T-helper 2 cell treated with Interferon-gamma antibody and Interleukin-4, amounts not matched to agents 5 μg/mL and 100 μg/mL, for 36 hours (primary cell): Measurements from ENCODE around the gene AKAP13.

Source experiments
- DNase-seq: peaks from one replicate; pipeline ENCODE4 v3.0.0; 2021; ENCODE audit warnings: low spot score
- H3K27ac Mint-ChIP-seq: one replicate; pipeline ENCODE4 v1.8.0; 2021; ENCODE audit warnings: mild to moderate bottlenecking, mixed read lengths
- H3K27me3 Mint-ChIP-seq: one replicate; pipeline ENCODE4 v1.8.0; 2021; ENCODE audit warnings: low read depth, mixed read lengths
- H3K36me3 Mint-ChIP-seq: one replicate; pipeline ENCODE4 v1.8.0; 2021; ENCODE audit warnings: low read depth, mixed read lengths
- H3K4me1 Mint-ChIP-seq: one replicate; pipeline ENCODE4 v1.8.0; 2021; ENCODE audit warnings: low read depth, mixed read lengths
- H3K4me3 Mint-ChIP-seq: one replicate; pipeline ENCODE4 v1.8.0; 2022; ENCODE audit warnings: mild to moderate bottlenecking, moderate library complexity, mixed read lengths
- H3K9me3 Mint-ChIP-seq: one replicate; pipeline ENCODE4 v1.8.0; 2021; ENCODE audit warnings: mixed read lengths

AKAP13 gene

DNA sequence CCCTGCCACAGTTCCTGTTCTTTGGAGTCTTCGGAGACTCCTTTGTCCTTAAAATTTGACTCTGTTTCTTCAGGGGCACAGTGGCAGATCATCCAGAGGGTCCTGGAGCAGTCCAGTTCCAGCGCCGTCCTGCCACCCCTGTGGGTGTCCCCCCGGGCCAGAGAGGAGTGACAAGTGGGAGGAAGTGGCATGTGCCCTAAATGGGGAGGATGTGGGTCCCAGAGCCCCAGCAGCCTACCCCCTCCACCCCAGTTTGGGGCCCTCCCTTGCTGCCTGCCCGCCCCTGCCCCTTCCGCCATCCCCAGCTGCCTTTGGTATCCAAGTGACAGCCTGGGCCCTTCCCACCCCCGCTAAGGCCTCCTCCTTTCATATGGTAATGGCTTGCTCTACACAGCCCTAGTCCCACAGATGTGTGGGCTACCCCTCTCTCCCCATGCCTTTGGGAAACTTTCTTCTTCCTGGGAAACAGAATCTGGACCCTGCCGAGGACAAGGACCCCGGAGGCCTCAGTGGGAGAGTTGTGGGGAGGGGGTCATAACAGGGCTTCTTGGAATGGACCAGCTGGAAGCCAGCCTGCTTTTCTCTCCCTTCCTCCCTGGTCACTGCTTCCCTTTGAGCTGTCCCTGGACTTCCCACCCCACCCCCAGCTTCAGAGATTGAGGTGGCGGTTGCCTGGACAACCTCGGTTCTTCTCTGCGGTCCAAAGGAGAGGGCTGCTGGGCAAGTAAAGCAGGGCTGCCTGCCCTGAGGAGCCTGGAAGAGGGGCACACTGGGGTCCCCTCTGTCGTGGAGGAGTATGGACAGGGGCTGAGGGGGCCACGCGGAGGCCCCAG lies 371.1 kb downstream of the AKAP13 start:
- Mint-ChIP-seq H3K36me3 (peaks cover 14% of the 10 kb centered on the region), H3K9me3 (no peaks in the 10 kb centered on the region), H3K27ac (peak overlapping the region; percentile 31), H3K4me1 (no peaks in the 10 kb centered on the region), H3K4me3 (no peak overlapping the region), H3K27me3 (no peaks in the 10 kb centered on the region)
- no peak for DNase-seq

DNA sequence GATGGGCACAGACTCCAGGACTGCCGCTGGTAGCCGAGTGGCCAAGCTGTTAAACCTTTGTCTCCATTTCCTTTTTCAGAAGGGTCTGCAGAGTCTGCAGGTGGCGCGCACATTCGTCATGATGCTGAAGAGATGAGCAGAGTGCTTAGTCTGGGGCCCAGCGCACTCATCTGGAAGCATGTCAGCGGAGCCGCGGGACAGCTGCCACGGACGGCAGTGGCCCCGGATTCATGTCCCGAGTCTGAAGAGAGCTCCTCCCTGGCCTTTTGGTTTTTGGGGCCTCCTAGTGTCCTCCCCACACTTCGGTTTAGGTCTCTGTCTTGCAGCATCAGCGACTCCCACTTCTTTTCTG lies 371.7 kb downstream of the AKAP13 start:
- Mint-ChIP-seq H3K27ac (no peak overlapping the region), H3K36me3 (peaks cover 8% of the 10 kb centered on the region), H3K4me1 (no peaks in the 10 kb centered on the region), H3K4me3 (no peak overlapping the region), H3K27me3 (no peaks in the 10 kb centered on the region), H3K9me3 (no peaks in the 10 kb centered on the region)
- no peak for DNase-seq

DNA sequence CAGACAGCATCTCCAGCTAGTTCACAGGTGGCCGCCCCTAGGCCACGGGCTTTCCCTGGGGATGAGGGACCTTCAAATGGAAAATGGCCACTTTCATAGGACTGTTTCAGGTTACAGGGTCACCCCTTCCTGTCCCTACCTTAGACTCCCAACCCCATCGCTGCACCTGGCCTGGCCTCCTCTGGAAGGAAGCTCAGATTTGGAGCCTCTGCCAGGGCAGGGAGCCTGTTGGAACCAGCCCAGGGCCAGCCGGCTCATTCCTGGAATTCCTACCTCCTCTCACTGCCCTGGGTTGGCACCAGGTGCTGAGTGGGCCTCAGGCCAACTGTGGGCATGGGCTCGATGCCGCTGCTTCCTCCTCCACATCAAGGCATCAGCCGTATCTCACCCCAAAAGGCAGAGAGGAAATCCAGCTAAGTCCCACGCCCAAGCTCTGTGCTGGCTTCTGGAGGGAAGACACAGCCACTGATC lies 372.1 kb downstream of the AKAP13 start:
- no peaks in the 10 kb centered on the region for H3K4me1 Mint-ChIP-seq
- no peak overlapping the region for H3K27ac Mint-ChIP-seq
- H3K4me3 Mint-ChIP-seq = no peak overlapping the region
- peaks cover 4% of the 10 kb centered on the region for H3K36me3 Mint-ChIP-seq
- H3K27me3 Mint-ChIP-seq = no peaks in the 10 kb centered on the region
- H3K9me3 Mint-ChIP-seq = no peaks in the 10 kb centered on the region
- DNase-seq = no peak

DNA sequence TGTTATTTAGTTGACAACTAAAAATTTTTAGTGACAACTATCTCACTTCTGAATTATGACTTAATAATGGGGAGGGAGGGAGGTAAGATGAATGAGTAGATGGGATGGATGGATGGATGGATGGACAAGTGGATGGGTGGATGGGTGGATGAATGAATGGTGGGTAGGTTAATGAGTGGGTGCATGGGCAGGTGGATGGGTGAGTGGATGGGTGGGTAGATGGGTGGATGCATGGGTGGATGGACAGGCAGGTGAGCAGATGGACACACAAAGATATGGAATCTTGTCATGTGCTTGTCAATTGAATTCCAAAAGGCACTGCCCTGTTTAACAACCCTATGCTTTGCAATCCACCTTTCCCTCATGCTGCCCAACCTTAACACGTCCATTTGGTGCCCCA lies 372.9 kb downstream of the AKAP13 start:
- Mint-ChIP-seq H3K36me3 (peaks cover 3% of the 10 kb centered on the region), H3K4me1 (no peaks in the 10 kb centered on the region), H3K4me3 (no peak overlapping the region), H3K27me3 (no peaks in the 10 kb centered on the region), H3K27ac (peak overlapping the region; percentile 53), H3K9me3 (no peaks in the 10 kb centered on the region)
- no peak for DNase-seq

DNA sequence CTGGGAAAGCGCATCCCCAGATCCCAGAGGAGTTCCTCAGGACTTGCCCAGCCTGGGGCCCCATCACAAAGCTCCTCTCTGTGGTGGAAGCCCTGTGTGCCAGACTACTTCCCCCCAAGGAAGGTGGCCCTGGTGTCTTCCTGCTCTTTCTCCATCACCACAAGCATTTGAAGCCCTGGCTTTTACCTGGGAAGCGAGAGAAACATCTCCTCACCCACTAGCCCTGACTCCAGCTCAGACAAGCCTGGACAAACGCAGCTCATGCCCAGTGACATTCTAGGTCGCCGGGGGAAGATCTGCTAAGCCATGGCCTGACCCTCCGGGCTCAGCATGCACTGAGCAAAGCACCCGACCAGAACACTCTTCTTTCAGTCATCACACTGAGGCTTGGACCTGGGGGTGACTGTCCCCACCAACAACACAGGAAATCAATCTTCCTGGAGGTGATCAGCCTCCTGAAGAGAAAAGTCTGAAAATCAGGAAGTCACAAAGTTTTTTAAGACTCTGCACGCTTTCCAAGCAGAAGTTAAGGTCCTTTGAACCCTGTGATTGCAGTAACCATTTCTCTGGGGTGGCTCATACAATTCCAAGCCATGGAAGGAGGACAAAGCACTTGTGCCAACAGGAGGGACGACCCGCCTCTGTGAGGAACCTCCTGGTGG lies 373.5 kb downstream of the AKAP13 start:
- Mint-ChIP-seq H3K4me3 (no peak overlapping the region), H3K27ac (no peak overlapping the region), H3K9me3 (no peaks in the 10 kb centered on the region), H3K36me3 (peaks cover 3% of the 10 kb centered on the region), H3K4me1 (no peaks in the 10 kb centered on the region), H3K27me3 (no peaks in the 10 kb centered on the region)
- DNase-seq = no peak

DNA sequence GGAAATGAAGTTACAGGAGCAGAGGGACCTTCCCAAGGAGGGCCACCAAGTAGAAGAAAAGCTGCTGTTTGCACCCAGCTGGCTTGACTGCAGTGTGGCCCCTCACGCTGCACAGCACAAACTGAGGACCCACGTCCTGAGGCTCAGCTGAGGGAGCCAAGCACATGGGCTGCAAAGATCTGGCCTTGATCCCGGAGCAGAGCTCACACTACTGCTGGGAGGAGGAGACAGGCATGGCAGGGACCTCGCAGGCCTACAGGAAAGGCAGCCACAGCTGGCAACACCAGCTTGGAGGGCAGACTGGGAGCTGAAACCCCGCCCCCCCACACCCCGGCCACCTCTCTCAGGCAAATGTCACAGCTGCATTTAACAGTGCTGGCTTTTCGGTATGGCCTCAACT lies 374.6 kb downstream of the AKAP13 start:
- Mint-ChIP-seq H3K27me3 (no peaks in the 10 kb centered on the region), H3K27ac (no peak overlapping the region), H3K4me1 (no peaks in the 10 kb centered on the region), H3K4me3 (no peak overlapping the region), H3K9me3 (no peaks in the 10 kb centered on the region), H3K36me3 (no peaks in the 10 kb centered on the region)
- no peak for DNase-seq

DNA sequence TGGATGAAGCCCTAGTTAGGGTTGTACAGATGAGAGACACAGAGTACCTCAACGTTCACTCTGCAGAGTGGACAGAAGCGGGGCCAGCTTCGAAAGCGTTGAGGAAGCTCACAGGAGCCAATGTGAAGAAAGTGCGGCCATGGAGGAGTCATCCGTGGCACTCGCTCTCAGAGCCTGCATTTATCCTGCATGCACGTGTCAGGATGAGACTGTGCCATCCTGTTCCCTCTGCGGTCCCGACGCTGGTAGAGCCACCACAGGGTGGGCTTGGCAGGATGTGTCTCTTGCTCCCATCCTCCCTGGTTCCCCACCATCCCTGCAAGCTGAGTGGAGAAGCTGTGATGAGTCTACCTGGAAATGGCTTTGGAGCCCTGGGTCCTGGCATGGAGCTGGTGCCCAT lies 375.1 kb downstream of the AKAP13 start:
- no peaks in the 10 kb centered on the region for H3K36me3 Mint-ChIP-seq

DNA sequence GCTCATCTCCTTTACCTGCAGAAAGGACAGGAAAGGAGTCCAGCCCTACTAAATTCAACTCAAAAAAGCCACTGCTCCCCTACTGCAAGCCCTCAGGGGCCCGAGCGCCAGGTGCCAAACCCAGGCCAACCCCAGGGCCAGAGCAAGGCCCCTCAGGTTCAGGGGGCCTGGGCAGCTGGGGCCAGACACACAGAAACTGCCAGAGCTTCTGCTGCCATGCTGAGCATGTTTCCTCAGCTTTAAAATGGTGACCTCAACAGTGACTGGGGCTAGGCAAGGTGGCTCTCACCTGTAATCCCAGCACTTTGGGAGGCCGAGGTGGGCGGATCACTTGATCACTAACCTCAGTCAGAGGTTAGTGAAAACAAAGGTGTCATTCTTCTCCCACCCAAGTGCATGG lies 375.5 kb downstream of the AKAP13 start:
- no peaks in the 10 kb centered on the region for H3K27me3 Mint-ChIP-seq
- no peaks in the 10 kb centered on the region for H3K4me1 Mint-ChIP-seq
- DNase-seq = no peak
- no peaks in the 10 kb centered on the region for H3K9me3 Mint-ChIP-seq
- H3K4me3 Mint-ChIP-seq = no peak overlapping the region
- H3K36me3 Mint-ChIP-seq = no peaks in the 10 kb centered on the region
- H3K27ac Mint-ChIP-seq = no peak overlapping the region

More for the DNA sequence above, 375.1 kb downstream of the AKAP13 start:
- Mint-ChIP-seq H3K4me1 (no peaks in the 10 kb centered on the region), H3K9me3 (no peaks in the 10 kb centered on the region), H3K27ac (no peak overlapping the region), H3K4me3 (no peak overlapping the region), H3K27me3 (no peaks in the 10 kb centered on the region)
- DNase-seq = no peak

DNA sequence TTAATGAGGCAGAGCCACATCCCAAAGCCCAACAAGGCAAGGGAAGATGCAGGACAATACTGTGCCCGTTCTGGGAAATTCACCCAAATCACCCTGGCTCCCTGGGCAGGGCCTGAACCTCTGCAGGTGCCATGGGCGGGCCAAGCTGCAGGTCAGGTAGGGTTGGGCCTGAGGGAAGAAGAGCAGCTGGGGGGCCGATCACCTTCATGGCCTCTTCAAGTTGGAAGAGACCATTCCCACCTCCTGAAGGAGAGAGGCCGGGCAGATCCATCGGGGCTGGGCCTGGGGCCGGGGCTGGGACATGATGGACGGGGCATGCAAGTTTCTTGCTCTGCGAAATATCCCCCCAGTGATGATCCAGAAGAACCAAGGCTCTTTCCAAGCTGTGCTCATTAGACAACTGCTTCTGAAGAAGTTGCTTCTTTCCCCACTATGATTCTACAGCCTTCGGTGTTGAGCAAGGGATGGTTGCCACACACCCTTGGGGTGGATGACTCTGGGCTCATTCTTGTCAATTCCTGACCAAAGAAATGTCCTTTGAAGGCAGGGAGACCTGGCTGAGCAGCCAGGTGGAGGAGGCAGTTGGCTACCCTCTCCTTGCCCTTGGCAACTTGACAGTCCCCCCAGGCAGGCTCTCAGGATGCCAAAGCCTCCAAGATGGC lies 376.1 kb downstream of the AKAP13 start:
- Mint-ChIP-seq H3K9me3 (no peaks in the 10 kb centered on the region), H3K4me1 (no peaks in the 10 kb centered on the region), H3K27ac (no peak overlapping the region), H3K4me3 (no peak overlapping the region), H3K36me3 (no peaks in the 10 kb centered on the region), H3K27me3 (no peaks in the 10 kb centered on the region)
- no peak for DNase-seq

DNA sequence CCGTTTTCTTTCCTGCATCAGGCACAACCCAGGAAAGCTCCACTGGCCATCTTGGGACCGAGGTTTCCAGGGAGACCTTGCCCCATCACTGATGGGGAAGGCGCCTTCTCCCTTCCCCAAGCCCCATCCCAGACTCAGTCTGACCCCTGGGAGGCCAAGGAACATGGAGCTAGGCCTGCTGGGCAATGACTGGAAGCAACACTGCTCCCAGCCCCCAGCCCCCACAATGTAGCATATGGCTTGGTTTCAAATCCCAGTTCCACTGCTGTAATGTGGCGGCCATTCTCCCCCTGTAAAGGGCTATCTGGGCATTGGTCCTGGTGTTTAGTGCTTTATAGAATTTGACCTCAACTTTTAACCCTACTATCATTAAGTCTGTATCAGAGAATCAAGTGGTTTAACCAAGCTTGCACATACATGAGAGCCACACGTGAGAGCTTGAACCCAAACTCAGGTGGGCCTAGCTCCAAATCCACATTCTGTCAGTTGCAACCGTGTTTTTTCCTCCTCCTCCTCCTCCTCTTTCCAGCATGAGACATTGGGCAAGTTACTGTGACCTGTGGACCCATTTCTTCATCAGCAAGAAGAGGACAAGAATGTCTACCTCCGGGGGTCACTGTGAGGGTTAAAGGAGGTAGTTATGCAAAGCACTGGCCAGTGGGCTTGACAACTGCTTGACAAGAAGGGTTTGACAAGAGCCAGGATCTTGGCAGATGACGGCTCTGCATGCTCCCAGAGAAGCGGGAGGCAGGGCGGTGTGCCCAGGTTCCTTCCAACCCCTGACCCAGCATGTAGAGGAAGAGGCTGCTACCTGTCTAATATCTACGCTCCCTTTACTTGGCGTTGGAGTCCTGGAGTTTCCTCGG lies 376.9 kb downstream of the AKAP13 start:
- H3K27ac Mint-ChIP-seq = no peak overlapping the region
- H3K4me3 Mint-ChIP-seq = no peak overlapping the region
- H3K4me1 Mint-ChIP-seq = no peaks in the 10 kb centered on the region
- no peaks in the 10 kb centered on the region for H3K36me3 Mint-ChIP-seq
- H3K27me3 Mint-ChIP-seq = no peaks in the 10 kb centered on the region
- DNase-seq = no peak
- H3K9me3 Mint-ChIP-seq = no peaks in the 10 kb centered on the region

DNA sequence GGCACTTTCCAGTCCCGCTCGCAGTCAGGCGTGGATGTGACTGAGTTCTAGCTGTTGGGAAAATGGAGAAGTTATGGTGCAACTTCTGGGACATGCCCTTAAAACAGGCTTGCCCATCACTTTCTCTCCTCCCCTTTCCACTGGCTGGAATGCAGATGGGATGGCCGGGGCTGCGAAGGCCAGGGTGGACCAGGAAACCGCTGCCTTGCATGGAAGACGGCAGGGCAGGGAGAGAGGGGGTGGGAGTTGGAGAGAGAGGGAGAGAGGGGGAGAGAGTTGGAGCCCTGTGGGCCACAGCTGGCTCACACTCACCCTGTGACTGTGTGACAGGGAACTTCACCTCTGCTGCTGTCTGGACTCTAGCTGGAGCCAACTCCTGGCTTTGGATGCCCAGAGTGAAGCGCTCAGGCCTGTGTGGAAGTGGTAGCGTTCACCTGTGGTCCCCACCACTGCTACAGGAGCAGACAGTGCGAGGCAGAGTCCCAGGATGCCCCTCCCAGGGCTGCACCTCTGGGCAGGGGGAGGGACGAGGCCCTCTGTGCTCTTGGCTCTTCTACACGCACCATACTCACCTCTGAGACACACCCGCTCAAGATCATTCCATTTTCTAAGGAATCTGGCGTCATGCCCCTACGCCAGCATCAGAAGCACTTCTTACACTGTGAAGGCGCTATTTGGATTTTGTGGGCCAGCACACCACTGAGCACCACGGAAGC lies 377.7 kb downstream of the AKAP13 start:
- Mint-ChIP-seq H3K27ac (no peak overlapping the region), H3K4me1 (no peaks in the 10 kb centered on the region), H3K36me3 (no peaks in the 10 kb centered on the region), H3K9me3 (no peaks in the 10 kb centered on the region), H3K4me3 (no peak overlapping the region), H3K27me3 (no peaks in the 10 kb centered on the region)
- DNase-seq = no peak

DNA sequence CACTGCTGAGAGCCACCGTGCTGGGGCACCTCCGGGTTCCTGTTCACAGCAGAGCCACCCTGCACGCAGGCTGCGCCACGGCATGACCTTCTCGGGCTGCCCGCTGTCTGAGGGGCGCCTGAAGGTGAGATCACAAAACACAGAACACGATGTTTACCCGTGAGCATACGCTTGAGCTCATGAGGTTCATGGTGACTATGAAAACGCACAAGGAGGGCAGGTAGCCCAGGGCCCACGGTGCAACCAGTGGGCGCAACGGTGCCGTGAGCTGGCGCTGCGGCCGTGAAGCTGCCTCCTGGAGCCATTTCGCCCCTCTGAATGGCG lies 378.2 kb downstream of the AKAP13 start:
- Mint-ChIP-seq H3K27ac (no peak overlapping the region), H3K27me3 (no peaks in the 10 kb centered on the region), H3K4me1 (no peaks in the 10 kb centered on the region), H3K9me3 (no peaks in the 10 kb centered on the region), H3K36me3 (no peaks in the 10 kb centered on the region), H3K4me3 (no peak overlapping the region)
- no peak for DNase-seq

DNA sequence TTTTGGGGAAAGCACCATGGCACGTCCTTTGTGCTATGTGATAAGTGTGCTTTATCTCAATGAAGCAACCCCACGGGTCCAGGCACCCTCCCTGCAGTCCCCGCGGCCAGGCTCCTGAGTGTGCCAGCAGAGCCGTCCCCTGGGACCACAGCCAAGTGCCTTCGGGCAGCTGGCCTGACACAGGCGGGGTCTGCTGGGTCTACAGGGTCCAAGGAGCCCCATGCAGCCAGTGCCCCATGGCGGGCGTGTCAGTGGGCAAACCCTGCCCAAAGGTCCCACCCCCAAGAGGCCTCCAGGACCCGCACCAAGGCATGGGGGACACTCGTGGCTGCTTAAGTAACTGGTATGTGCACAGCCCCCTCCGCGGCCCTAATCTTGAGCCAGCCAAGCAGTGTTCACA lies 379.0 kb downstream of the AKAP13 start:
- Mint-ChIP-seq H3K4me1 (no peaks in the 10 kb centered on the region), H3K9me3 (no peaks in the 10 kb centered on the region), H3K4me3 (no peak overlapping the region), H3K27me3 (no peaks in the 10 kb centered on the region), H3K36me3 (no peaks in the 10 kb centered on the region), H3K27ac (no peak overlapping the region)
- DNase-seq = no peak
